ENCODE results near the gene NLRP9.

Gene NLRP9

DNA sequence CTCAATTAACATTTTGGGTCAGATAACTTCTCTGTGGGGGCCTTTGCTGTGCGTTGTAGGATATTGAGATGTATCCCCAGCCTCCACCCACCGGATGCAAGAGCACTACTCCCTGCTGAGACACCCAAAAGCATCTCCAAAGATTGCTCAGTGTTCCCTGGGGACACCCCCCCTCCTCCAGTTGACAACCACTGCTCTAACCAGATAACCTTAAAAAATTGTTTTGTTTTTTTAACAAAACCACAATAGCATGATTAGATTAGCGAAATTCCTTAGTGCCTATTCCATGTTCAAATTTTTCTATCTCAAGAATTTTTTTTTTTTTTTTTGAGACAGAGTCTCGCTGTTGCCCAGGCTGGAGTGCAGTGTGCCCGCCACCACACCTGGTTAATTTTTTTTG, 65.8 kb downstream of the NLRP9 start:
- no peak for FAIRE-seq

DNA sequence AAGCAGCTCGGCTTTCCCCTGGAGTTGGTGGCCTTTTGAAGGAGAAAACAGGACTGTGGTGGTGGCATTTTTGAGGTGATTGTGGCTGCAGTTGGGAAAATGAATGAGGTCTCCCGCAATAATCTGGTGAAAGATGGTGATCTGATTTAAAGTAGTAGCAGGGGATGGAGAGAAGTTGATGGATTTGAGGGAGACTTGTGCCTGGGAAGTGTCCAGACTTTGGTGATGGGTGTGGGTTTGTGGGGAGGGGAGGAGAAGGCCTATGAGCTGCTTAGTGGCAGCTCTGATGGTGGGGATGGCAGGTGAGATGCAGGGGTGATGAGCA, 67.2 kb downstream of the NLRP9 start:
- no peak for FAIRE-seq

DNA sequence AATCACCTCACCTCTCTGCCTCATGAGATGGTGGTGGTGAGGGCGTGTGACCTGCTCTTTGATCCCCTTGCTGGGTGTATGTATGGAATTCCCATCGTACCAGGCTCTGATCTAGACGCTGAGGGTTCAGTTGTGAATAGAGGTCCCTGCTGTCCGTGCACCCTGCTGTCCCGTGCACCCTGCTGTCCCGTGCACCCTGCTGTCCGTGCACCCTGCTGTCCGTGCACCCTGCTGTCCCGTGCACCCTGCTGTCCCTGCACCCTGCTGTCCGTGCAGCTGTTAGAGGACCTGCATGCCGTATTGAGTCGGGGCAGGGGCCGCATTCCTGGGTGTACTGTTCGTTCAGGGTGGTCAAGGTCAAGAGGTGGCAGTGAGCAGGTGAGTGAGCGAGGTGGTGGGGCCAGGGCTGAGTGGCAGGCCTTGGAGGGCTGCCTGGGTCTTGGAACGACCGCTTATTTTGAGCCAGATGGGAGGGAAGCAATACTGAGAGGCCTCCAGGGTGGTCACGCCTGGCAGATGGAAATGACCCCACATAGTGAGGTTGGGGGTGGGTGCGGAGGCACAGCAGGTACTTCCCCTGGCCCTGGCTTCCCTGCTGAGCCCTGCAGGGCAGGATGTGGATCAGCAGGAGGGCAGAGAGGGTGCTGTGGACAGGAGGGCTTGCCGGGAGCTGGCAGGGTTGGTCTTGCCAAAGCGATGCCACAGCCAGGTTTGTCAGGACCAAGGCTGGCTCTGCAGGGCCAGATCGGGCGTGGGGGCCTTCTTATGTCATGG, 67.7 kb downstream of the NLRP9 start:
- FAIRE-seq, result no peak

DNA sequence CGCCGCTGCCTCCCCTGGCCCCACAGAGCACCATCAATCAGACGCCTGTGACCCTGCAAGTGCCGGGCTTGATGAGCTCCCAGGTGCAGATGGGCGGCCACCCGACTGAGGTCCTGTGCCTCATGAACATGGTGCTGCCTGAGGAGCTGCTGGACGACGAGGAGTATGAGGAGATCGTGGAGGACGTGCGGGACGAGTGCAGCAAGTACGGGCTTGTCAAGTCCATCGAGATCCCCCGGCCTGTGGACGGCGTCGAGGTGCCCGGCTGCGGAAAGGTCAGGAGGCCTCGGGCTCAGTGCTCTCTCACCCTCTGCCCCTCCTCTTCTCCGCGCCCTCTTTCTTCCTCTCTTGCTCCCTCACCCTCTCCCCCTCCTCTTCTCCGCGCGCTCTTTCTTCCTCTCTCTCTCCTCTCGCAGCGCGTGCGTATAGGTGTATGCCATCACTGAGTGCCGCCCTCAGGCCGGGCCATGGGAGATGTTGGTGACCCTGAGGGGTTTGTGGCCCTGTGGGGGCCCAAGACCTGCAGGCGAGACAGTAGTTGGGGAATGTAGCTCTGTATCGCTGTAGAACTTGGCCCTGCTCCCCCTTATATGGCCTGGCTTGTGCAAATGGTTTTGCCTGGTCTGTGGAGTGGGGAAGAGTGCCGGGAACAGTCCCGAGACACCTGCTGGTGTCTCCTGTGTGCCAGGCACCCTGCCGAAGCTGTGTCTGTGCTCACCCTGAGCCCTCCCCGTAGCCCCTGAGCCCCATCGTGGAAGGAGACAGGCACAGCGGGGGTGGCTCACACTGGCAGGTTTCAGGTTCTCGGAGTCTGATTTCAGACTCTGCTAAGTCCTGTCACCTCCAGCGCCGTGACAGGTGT, 68.6 kb downstream of the NLRP9 start:
- FAIRE-seq, result no peak

DNA sequence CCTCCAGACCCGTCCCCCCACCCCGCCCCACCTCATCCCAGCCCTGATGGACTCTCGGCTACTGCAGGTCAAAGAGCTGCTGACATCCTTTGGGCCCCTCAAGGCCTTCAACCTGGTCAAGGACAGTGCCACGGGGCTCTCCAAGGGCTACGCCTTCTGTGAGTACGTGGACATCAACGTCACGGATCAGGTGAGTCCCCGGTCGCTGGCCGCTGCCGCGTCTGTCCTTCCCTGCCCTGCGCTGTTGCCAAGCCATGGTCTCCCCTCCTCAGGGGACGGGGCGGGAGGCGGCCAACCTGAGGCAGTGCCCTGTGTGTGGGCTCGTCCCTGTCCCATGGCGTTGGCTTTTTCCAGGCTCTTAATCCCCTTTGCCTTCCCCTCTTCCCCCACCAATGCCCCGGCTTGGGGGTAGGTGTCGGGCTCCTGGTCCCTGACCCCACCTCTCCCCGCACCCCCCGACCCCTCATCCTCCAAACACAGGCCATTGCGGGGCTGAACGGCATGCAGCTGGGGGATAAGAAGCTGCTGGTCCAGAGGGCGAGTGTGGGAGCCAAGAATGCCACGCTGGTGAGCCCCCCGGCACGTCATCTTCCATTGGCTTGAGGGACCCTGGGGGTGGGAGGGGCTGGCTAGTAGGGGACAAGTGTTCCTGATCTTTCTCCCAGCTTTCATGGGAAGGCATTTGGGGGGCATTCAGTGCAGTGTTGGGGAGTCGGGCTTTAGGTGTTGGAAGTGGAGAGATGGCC, 69.4 kb downstream of the NLRP9 start:
- no peak for FAIRE-seq

DNA sequence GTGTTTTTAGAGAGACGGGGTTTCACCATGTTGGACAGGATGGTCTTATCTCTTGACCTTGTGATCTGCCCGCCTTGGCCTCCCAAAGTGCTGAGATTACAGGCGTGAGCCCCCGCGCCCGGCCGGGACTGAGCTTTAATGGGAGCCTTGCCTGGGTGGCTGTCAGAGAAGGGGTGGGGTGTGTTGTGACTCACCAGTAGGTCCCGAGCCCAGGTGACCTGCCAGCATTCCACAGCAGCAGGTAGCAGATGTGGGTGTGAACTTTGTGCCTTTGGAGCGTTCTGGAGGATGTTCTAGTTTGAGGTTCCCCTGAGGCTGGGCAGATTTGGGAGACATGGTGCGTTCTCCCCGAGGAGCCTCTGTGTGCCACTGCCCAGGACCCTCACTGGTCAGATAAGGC, 70.2 kb downstream of the NLRP9 start:
- no peak for FAIRE-seq

DNA sequence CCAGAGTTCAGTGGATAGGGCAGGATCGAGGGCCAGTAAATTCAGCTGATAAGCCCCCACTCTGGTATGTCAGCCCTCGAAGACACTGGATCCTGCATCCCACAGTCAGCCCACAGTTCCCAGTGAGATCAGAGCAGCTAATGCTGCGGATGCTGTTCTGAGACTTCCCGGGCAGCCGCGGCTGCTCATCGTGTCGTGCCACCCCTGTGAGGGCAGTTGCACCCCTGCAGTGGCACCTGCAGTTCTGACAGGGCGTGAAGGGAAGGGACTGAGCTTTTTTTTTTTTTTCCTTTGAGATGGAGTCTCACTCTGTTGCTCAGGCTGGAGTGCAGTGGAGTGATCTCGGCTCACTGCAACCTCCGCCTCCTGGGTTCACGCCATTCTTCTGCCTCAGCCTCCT, 70.7 kb downstream of the NLRP9 start:
- FAIRE-seq, result no peak

DNA sequence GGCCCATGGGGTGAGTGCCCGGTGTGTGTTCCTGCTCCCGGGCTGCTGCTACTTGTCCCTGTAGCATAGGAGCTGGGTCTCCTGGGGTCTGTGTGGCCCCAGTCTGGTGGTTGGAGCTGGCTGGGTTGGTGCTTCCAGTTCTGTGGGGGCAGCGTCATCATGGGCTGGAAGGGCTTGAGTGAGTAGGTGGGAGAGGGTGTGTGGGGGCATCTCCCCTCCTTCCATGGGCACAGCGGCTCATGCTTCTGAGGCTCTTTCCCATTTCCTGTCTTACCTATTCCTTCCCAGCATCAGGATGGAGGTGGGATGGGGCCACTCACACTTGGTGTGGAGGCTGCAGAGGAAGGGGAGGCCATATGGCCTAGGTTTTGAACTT, 71.2 kb downstream of the NLRP9 start:
- FAIRE-seq, result no peak

DNA sequence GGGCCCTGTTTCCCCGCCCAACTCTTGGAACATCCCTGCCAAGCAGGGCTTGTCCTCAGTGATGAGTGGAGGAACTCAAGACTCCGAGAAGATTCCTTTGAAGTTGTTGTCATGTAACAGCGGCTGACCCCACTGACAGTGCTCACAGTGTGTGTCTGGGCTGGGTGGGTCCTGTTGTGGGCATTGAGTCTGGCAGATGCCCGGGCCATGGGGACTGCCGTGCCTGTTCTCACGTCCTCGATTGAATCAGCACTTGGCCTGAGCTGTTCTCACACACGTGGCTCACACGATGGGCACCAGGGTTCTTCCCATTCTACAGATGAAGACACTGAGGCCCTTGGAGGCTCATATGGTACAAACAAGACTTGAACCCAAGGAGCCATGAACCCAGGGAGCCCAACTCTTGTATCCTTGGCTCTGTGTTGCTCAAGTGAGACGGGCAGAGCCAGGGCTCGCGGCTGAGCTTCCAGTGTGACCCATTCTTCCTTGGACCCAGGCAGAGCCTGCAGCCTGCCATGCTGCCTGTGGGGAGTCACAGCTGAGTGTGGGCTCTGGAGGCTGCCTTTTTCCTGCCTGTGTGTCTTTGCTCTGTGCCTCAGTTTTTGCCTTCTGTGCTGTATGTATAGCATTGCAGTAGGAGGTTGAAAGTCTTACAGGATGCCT, 71.7 kb downstream of the NLRP9 start:
- no peak for FAIRE-seq

DNA sequence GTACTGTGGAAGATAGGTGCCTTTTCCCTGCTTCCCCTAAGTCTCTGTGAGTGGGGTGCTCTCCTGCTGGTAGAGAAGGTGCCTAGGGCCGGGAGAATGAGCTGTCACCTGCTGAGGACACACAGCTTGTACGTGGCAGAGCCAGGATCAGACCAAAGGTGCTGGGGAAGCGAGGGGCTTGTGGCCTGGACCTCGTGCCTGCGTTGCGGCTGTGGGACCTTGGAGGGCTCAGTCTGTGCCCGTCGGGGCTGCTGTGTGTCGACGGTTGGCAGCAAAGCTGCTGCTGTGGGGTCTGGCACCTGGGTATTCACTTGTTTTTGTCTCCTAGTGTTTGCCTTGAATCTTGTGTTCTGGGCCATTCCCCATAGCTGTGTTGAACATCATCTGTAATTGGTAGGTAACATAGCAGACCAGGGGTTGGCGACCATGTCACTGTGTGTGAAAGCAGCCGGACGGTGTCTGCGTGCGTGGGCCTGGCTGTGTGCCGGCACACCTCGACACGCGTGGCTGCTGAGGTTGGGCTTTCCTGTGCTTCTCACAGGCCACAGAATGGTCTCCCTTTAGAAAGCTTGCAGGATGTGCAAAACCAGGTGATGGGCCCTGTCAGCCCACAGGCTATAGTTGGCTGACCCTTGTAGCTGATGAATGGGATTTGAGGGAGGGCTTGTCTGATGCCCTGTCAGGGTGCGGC, 74.2 kb downstream of the NLRP9 start:
- FAIRE-seq, result no peak

DNA sequence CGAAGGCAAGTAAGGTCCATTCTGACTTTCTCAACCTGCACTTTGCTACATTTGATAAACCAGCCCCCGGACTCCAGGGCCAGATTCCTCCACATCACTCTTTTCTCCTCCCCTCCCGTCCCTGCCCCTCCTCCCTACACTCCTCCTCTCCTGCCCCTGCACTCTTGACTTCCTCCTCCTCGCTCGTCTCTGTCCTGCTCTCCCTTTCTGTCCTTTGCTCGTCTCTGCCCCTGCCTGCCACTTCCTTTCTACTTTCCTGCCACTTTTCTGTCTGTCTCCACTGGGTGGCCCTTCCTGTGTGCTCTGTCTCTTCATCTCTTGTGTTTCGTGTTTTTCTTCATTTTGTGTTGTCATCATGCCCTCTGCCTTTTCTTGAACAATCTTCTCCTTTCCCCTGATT, 76.4 kb downstream of the NLRP9 start:
- no peak for FAIRE-seq

DNA sequence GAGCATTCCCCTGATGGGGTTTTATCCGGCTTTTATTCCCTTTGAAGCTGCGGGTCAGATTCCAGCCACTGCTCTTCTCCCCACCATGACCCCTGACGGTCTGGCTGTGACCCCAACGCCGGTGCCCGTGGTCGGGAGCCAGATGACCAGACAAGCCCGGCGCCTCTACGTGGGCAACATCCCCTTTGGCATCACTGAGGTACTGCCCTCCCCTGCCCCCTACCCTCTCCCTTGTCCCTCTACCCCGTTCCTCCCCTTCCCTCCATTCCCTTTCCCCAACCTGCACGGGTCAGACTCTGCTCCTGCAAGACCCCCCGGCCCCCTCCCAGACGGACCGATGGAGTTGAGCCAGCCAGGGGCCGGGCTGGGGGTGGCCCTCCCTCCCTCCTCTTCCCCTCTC, 77.2 kb downstream of the NLRP9 start:
- FAIRE-seq, result no peak

DNA sequence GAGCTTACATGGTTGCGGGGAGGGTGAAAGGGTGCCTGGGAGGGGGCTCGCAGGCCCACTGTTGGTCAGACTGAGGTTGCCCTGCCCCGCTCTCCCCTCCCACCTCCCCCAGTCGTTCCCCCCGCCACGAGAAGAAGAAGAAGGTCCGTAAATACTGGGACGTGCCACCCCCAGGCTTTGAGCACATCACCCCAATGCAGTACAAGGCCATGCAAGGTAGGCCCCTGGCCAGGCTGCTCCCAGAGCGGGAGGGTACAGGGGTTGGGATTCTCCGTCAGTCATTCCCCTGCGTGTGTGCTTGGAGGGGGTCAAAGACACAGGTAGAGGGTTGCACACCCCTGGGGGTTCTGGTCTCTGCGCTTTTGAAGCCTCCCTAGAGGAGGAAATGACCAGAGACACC, 77.8 kb downstream of the NLRP9 start:
- FAIRE-seq, result no peak

DNA sequence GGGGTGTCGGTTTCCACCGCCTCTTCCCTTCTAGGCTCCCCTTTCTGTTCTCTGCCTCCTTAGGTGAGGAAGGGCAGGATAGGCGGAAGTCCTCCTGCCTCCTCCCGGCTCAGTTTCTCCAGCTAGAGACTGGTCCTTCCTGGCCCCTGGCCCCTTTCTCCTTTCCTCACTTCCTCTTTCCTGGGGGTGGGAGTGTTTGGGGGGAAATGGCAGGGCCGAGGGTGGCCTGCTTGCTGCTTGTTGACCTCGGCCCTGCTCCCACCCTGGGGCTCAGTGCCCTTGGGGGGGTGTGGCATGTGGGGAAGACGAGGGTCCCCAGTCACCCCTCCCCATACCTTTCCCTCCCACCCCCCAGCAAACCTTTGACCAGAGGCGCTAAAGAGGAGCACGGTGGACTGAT, 78.4 kb downstream of the NLRP9 start:
- FAIRE-seq, result no peak

DNA sequence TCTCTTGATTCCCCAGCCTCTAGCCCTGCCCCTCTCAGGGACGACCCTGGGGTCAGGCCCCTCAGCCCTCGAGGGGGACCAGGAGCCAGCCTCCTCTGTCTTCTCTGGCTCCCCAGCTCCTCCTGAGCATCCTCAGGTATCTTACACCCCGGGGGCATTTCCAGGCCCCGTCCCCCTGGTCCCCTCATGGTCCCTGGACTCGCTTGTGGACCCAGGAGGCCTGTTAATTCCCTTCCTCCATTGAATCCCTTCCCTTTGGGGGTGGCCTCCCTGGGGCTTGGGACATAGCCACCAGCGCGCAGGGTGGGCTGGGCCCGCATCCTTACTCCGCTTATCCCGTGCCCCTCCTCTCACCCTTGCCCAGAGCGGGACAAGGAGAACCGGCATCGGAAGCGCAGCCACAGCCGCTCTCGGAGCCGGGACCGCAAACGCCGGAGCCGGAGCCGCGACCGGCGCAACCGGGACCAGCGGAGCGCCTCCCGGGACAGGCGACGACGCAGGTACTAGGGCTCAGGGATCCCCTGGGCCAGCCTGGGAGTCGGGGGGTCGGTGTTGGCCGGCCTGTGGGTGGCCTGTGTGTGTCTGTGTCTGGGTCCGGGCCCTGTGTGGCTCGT, 79.2 kb downstream of the NLRP9 start:
- FAIRE-seq, result no peak
